GM12875 (cell line): ENCODE results near the gene SH2B2.

ENCODE experiments used
- H3K4me3 ChIP-seq: one replicate; pipeline ENCODE4 v1.5.1; 2011; ENCODE audit warnings: low read depth, low read length, control low read depth
- CTCF ChIP-seq: IDR thresholded peaks from 2 replicates; pipeline ENCODE4 v1.5.1; 2011; ENCODE audit warnings: low read depth, mild to moderate bottlenecking, control low read depth, inconsistent platforms, low read length, moderate library complexity, borderline replicate concordance; ENCODE audit not compliant: insufficient read depth

The SH2B2 gene

GRCh38 chr7:102268635-102269034 lies 18.0 kb upstream of the SH2B2 start:
- TF ChIP-seq CTCF: no peak
- H3K4me3 ChIP-seq: no peak overlapping the region

- no peak overlapping the region for H3K4me3 ChIP-seq
- no peak for TF ChIP-seq CTCF
These were observed 16.3 kb upstream of the SH2B2 start for GRCh38 chr7:102270178-102270887.

GRCh38 chr7:102271158-102271798 lies 15.4 kb upstream of the SH2B2 start:
- TF ChIP-seq CTCF: no peak
- no peak overlapping the region for H3K4me3 ChIP-seq

GRCh38 chr7:102272075-102272916 lies 14.4 kb upstream of the SH2B2 start:
- H3K4me3 ChIP-seq: no peak overlapping the region
- TF ChIP-seq CTCF: peak; percentile 94

- no peak overlapping the region for H3K4me3 ChIP-seq
- no peak for TF ChIP-seq CTCF
These were observed 13.5 kb upstream of the SH2B2 start for GRCh38 chr7:102272917-102273748.

GRCh38 chr7:102273749-102274712 lies 12.6 kb upstream of the SH2B2 start:
- no peak for TF ChIP-seq CTCF
- H3K4me3 ChIP-seq: no peak overlapping the region
